Muscle of arm (tissue), 12 donors: ENCODE measurements around the gene SKOR2. TPM values are rescaled to one million over a fixed set of nuclear protein-coding genes. Genes with fewer than 3 reads are reported as not detected.
"Not testable (repeated sequence)": the region's sequence is repeated elsewhere in the genome, so short reads cannot be mapped to it uniquely, and the experiment has no call there.

ENCODE experiments used
- DNase-seq: peaks from one replicate; pipeline ENCODE4 v3.0.0-alpha.2; 2013
- polyA plus RNA-seq, 12 donors: library from polyadenylated mRNA; unstranded; fragments of 120-200 nt; gene quantifications; one replicate each; pipeline ENCODE4 v1.2.1, GENCODE V29; 2013; ENCODE audit not compliant: insufficient read length in 12 of 12

SKOR2 gene
- polyA plus RNA-seq, 12 donors = not detected

DNA sequence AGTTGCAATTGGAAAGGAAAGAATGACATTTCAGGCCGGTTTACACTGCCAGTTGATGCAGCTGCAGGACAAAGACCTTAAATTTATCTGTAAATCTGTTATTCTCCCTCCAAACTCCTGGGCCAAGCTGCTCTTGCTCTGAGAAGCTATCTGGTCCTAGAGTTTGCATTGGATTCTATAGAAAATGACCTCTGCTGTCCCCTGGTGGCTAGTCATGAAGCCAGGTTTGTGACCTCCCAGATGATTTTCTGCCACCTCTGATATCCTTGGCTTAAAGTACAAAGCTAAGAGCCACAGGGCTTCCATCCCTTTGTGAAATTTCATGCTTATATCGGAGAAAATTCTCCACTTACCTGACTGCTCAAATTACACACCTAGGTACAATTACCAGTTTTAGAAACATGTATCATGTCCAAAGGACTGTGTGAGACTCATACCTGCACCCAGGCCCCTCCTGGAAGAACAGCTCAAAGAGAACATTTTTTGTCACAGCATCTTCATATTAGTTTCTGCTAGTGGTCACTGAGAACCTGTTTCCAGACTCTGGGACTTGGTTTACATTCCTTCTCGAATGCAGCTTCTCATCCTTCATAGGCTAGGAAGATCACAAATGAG lies 46.4 kb downstream of the SKOR2 start:
- peak; percentile 23 for DNase-seq

- no peak for DNase-seq
Observed at GRCh38 chr18:47203626-47204464, 47.6 kb downstream of the SKOR2 start.

- not testable (repeated sequence) for DNase-seq
Observed at GRCh38 chr18:47195961-47196360, 55.5 kb downstream of the SKOR2 start.

GRCh38 chr18:47191961-47192360 lies 59.5 kb downstream of the SKOR2 start:
- no peak for DNase-seq

- DNase-seq = no peak
Observed at GRCh38 chr18:47187721-47188120, 63.7 kb downstream of the SKOR2 start.

- peak; percentile 2 for DNase-seq
Observed at GRCh38 chr18:47184419-47185050, 66.9 kb downstream of the SKOR2 start.

- not testable (repeated sequence) for DNase-seq
Observed at GRCh38 chr18:47182156-47182555, 69.3 kb downstream of the SKOR2 start.

DNA sequence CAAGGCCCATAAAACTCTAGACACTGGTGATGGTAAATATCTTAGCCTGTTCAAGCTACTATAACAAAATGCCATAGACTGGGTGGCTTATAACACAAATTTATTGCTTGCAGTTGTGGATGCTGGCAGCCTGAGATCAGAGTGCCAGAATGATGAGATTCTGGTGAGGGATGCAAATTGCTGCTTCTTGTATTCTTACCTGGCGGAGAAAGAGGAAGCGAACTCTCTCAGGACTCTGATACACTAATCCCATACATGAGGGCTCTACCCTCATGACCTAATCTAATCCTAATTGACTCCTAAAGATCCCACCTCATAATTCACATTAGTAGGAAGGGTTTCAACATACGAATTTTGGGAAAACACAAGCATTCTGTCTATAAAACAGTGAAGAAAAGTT lies 70.7 kb downstream of the SKOR2 start:
- no peak for DNase-seq

DNA sequence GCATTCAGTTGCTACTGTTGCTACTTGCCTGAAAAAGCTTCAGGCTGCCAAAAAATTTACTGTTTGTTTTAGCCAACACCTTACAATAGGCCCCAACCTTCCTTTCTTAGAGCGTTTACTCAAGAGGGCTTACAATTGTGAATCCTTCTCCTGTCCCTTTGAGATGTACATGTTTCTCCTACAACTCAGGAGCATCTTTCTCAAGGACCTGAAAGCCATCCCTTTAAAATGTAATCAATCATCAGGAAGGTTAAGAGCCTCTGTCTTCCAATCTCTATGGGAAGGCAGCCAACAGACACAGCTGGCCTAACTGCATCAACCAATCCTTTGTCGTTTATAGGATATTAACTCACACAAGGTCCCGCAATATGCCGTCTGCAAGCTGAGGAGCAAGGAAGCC lies 71.9 kb downstream of the SKOR2 start:
- DNase-seq = peak; percentile 61

DNA sequence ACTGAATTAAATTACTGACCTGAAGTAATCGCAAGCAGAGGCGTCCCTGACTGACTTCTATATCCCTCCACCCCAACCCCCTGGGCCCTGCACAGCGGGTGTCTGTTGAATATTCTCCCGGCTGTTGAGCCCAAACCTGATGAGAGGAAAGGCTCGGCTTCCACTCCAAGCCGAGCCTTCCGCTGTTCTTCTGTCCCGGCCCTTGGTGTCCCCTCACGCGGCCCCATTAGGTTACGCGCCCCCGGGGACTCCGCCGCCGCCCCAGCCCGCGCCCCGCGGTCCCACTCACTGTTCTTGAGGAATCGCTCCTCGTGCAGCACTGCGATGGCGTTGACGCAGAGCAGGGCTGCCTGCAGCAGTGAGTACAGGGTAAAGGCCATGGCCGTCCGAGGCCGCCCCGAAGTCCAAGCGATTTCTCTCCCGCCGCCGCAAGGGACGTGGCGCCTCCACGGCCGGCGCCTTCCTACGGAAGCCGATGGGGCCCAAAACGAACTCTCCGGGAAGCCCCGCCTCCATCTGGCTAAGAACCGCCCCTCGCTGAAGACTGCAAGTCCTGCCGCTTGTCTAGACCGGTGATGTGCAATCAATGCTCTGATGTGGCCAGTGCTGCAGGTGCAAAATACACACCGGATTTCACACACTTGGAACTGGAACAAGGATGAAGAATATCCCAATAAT lies 75.4 kb downstream of the SKOR2 start, which contains the start of gene IER3IP1:
IER3IP1 (minus strand) TSS at position 467 of the 678 bp plus-strand sequence; CDS start at position 380, 87 bp downstream.
- peak; percentile 90 for DNase-seq

DNA sequence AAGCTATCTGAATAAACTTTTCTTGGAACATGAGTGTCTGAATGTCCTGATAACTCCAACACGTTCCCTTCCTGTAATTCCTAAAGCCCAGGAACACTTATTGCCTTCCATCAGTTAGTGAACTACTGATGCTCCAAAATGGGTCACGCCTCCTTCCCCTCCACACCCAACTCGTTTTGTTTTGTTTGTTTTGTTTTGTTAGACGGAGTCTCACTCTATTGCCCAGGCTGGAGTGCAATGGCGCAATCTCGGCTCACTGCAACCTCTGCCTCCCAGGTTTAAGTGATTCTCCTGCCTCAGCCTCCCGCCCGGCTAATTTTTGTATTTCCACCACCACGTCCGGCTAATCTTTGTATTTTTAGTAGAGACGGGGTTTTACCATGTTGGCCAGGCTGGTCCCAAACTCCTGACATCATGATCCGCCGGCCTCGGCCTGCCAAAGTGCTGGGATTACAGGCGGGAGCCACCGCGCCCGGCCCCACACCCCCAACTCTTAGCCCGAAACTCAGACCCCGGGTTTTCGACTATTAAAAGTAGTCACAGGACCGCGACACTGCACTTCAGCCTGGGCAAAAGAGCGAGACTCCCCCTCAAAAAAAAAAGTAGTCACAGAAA lies 76.1 kb downstream of the SKOR2 start:
- DNase-seq = no peak

- no peak for DNase-seq
Observed at GRCh38 chr18:47174545-47175116, 76.8 kb downstream of the SKOR2 start.

- DNase-seq = no peak
Observed at GRCh38 chr18:47172476-47172875, 79.0 kb downstream of the SKOR2 start.

GRCh38 chr18:47168913-47169312 lies 82.5 kb downstream of the SKOR2 start:
- DNase-seq = no peak

GRCh38 chr18:47168509-47168908 lies 83.0 kb downstream of the SKOR2 start:
- no peak for DNase-seq

GRCh38 chr18:47166294-47166693 lies 85.2 kb downstream of the SKOR2 start:
- DNase-seq = no peak

DNA sequence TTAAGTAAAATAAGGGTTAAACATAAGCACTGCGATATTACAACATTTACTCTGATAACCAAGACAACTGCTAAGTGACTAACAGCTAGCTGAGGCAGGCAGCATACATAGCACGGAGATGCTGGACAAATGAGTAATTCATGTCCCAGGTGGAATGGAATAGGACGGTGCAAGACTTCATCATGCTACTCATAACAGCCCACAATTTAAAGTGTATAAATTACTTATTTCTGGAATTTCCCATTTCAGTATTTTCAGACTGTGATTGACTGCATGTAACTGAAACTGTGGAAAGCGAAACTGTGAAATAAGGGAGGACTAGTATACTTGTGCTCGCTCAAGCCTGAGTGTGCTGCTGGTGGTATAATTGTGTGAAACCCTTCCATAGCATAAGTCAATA lies 88.2 kb downstream of the SKOR2 start:
- DNase-seq = no peak

GRCh38 chr18:47160256-47160655 lies 91.2 kb downstream of the SKOR2 start:
- DNase-seq = no peak

GRCh38 chr18:47158404-47158803 lies 93.1 kb downstream of the SKOR2 start:
- DNase-seq = not testable (repeated sequence)
